ENCODE results near the gene LPO.

LPO gene

GRCh38 chr17:58252141-58252540, 13.8 kb downstream of the LPO start:
- H3K4me3 ChIP-seq (replicated peaks; ENCODE audit: low read depth, low read length): no peak overlapping the region
- no peak for DNase-seq (ENCODE audit: low read depth)
- TF ChIP-seq CTCF (IDR thresholded peaks at IDR 0.05; ENCODE audit: low read length, missing control alignments): no peak

- TF ChIP-seq CTCF (IDR thresholded peaks at IDR 0.05; ENCODE audit: low read length, missing control alignments): no peak
- no peak for DNase-seq (ENCODE audit: low read depth)
- no peak overlapping the region for H3K4me3 ChIP-seq (replicated peaks; ENCODE audit: low read depth, low read length)
These were observed 14.7 kb downstream of the LPO start for GRCh38 chr17:58253082-58253481.

GRCh38 chr17:58254803-58255202, 16.4 kb downstream of the LPO start:
- no peak for DNase-seq (ENCODE audit: low read depth)
- no peak for TF ChIP-seq CTCF (IDR thresholded peaks at IDR 0.05; ENCODE audit: low read length, missing control alignments)
- no peak overlapping the region for H3K4me3 ChIP-seq (replicated peaks; ENCODE audit: low read depth, low read length)

- TF ChIP-seq CTCF (IDR thresholded peaks at IDR 0.05; ENCODE audit: low read length, missing control alignments): no peak
- H3K4me3 ChIP-seq (replicated peaks; ENCODE audit: low read depth, low read length): no peak overlapping the region
- DNase-seq (ENCODE audit: low read depth): no peak
These were observed 23.8 kb downstream of the LPO start for GRCh38 chr17:58262149-58262548.

- no peak for TF ChIP-seq CTCF (IDR thresholded peaks at IDR 0.05; ENCODE audit: low read length, missing control alignments)
- DNase-seq (ENCODE audit: low read depth): no peak
- no peak overlapping the region for H3K4me3 ChIP-seq (replicated peaks; ENCODE audit: low read depth, low read length)
These were observed 25.4 kb downstream of the LPO start for GRCh38 chr17:58263773-58264172.

GRCh38 chr17:58264407-58265103, 26.2 kb downstream of the LPO start:
- TF ChIP-seq CTCF (IDR thresholded peaks at IDR 0.05; ENCODE audit: low read length, missing control alignments): no peak
- H3K4me3 ChIP-seq (replicated peaks; ENCODE audit: low read depth, low read length): no peak overlapping the region
- no peak for DNase-seq (ENCODE audit: low read depth)

GRCh38 chr17:58265271-58265670, 26.9 kb downstream of the LPO start:
- no peak for TF ChIP-seq CTCF (IDR thresholded peaks at IDR 0.05; ENCODE audit: low read length, missing control alignments)
- DNase-seq (ENCODE audit: low read depth): no peak
- H3K4me3 ChIP-seq (replicated peaks; ENCODE audit: low read depth, low read length): no peak overlapping the region
